Measurements from ENCODE around the gene HSD17B8. TPM values are rescaled to one million over a fixed set of nuclear protein-coding genes. Genes with fewer than 3 reads are reported as not detected.

The HSD17B8 gene
- total RNA-seq, 4 donors from 2014 or later = 39.3 to 49.5 (median 41.8) TPM

GRCh38 chr6:33208091-33208967, 3.9 kb downstream of the HSD17B8 start, which contains the start of gene RING1:
TSS of gene RING1 (plus strand) at chr6:33208500. CDS start at chr6:33208823, 323 bp downstream.
- intact Hi-C loops (cut with DNase I; ENCODE audit: low total_unique reads) = no loop called here
- WGBS, 2 donors = 0 to 1% methylated on average over 18 to 60 of the region's 86 CpGs
- peak; percentile 80 to 97 for DNase-seq (ENCODE audit: low spot score in 2 of 2)
- peak in 1 of 2 donors; percentile 95 for TF ChIP-seq POLR2A (IDR thresholded peaks at IDR 0.05)
- no peak for TF ChIP-seq CTCF (IDR thresholded peaks at IDR 0.05)
- H3K4me3 ChIP-seq (ENCODE audit: low read depth, poor library complexity, severe bottlenecking) = peak within 1 kb of the TSS; percentile 84

- WGBS, 2 donors = 89 to 95% methylated on average over 10 of the region's 10 CpGs
- TF ChIP-seq CTCF (IDR thresholded peaks at IDR 0.05) (no peak), POLR2A (IDR thresholded peaks at IDR 0.05) (no peak)
- peak in 1 of 2 donors; percentile 76 for DNase-seq (ENCODE audit: low spot score in 2 of 2)
- no peak overlapping the region for H3K4me3 ChIP-seq (ENCODE audit: low read depth, poor library complexity, severe bottlenecking)
- intact Hi-C loops (cut with DNase I; ENCODE audit: low total_unique reads) = no loop called here
These were observed 5.4 kb downstream of the HSD17B8 start for GRCh38 chr6:33209856-33210255.

- DNase-seq (ENCODE audit: low spot score in 2 of 2) = peak in 1 of 2 donors; percentile 66
- TF ChIP-seq CTCF (IDR thresholded peaks at IDR 0.05) = no peak
- no peak for TF ChIP-seq POLR2A (IDR thresholded peaks at IDR 0.05)
- WGBS, 2 donors = 82 to 85% methylated on average over 17 of the region's 17 CpGs
- intact Hi-C loops (cut with DNase I; ENCODE audit: low total_unique reads) = no loop called here
- H3K4me3 ChIP-seq (ENCODE audit: low read depth, poor library complexity, severe bottlenecking) = no peak overlapping the region
These were observed 6.7 kb downstream of the HSD17B8 start for GRCh38 chr6:33211136-33211535.

- intact Hi-C loops (cut with DNase I; ENCODE audit: low total_unique reads) = no loop called here
- DNase-seq (ENCODE audit: low spot score in 2 of 2) = peak in 1 of 2 donors; percentile 78
- TF ChIP-seq CTCF (IDR thresholded peaks at IDR 0.05) (no peak), POLR2A (IDR thresholded peaks at IDR 0.05) (no peak)
- WGBS, 2 donors = 79 to 82% methylated on average over 18 of the region's 18 CpGs
- no peak overlapping the region for H3K4me3 ChIP-seq (ENCODE audit: low read depth, poor library complexity, severe bottlenecking)
These were observed 7.4 kb downstream of the HSD17B8 start for GRCh38 chr6:33211666-33212422.

- no peak overlapping the region for H3K4me3 ChIP-seq (ENCODE audit: low read depth, poor library complexity, severe bottlenecking)
- intact Hi-C loops (cut with DNase I; ENCODE audit: low total_unique reads) = no loop called here
- TF ChIP-seq CTCF (IDR thresholded peaks at IDR 0.05) (no peak), POLR2A (IDR thresholded peaks at IDR 0.05) (no peak)
- DNase-seq (ENCODE audit: low spot score in 2 of 2) = no peak
- WGBS, 2 donors = 1 to 3% methylated on average over 6 of the region's 6 CpGs
These were observed 8.4 kb downstream of the HSD17B8 start for GRCh38 chr6:33212857-33213165.

All from lower leg skin (tissue), 4 donors.